ENCODE data around the gene METRN.

Gene METRN

GRCh38 chr16:740764-741505 is 26.0 kb downstream of the METRN start, which contains the start of gene CIAO3 (continued):
- TF ChIP-seq, protein P1, sequence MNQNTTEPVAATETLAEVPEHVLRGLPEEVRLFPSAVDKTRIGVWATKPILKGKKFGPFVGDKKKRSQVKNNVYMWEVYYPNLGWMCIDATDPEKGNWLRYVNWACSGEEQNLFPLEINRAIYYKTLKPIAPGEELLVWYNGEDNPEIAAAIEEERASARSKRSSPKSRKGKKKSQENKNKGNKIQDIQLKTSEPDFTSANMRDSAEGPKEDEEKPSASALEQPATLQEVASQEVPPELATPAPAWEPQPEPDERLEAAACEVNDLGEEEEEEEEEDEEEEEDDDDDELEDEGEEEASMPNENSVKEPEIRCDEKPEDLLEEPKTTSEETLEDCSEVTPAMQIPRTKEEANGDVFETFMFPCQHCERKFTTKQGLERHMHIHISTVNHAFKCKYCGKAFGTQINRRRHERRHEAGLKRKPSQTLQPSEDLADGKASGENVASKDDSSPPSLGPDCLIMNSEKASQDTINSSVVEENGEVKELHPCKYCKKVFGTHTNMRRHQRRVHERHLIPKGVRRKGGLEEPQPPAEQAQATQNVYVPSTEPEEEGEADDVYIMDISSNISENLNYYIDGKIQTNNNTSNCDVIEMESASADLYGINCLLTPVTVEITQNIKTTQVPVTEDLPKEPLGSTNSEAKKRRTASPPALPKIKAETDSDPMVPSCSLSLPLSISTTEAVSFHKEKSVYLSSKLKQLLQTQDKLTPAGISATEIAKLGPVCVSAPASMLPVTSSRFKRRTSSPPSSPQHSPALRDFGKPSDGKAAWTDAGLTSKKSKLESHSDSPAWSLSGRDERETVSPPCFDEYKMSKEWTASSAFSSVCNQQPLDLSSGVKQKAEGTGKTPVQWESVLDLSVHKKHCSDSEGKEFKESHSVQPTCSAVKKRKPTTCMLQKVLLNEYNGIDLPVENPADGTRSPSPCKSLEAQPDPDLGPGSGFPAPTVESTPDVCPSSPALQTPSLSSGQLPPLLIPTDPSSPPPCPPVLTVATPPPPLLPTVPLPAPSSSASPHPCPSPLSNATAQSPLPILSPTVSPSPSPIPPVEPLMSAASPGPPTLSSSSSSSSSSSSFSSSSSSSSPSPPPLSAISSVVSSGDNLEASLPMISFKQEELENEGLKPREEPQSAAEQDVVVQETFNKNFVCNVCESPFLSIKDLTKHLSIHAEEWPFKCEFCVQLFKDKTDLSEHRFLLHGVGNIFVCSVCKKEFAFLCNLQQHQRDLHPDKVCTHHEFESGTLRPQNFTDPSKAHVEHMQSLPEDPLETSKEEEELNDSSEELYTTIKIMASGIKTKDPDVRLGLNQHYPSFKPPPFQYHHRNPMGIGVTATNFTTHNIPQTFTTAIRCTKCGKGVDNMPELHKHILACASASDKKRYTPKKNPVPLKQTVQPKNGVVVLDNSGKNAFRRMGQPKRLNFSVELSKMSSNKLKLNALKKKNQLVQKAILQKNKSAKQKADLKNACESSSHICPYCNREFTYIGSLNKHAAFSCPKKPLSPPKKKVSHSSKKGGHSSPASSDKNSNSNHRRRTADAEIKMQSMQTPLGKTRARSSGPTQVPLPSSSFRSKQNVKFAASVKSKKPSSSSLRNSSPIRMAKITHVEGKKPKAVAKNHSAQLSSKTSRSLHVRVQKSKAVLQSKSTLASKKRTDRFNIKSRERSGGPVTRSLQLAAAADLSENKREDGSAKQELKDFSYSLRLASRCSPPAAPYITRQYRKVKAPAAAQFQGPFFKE (tag by site-specific recombination; IDR thresholded peaks at IDR 0.05; ENCODE audit: borderline replicate concordance), result peak; percentile 66; the same call in 1 of the 2 replicates
- TF ChIP-seq ZNF791 (tag by site-specific recombination; IDR thresholded peaks at IDR 0.05), result no peak
- TF ChIP-seq, protein P2, sequence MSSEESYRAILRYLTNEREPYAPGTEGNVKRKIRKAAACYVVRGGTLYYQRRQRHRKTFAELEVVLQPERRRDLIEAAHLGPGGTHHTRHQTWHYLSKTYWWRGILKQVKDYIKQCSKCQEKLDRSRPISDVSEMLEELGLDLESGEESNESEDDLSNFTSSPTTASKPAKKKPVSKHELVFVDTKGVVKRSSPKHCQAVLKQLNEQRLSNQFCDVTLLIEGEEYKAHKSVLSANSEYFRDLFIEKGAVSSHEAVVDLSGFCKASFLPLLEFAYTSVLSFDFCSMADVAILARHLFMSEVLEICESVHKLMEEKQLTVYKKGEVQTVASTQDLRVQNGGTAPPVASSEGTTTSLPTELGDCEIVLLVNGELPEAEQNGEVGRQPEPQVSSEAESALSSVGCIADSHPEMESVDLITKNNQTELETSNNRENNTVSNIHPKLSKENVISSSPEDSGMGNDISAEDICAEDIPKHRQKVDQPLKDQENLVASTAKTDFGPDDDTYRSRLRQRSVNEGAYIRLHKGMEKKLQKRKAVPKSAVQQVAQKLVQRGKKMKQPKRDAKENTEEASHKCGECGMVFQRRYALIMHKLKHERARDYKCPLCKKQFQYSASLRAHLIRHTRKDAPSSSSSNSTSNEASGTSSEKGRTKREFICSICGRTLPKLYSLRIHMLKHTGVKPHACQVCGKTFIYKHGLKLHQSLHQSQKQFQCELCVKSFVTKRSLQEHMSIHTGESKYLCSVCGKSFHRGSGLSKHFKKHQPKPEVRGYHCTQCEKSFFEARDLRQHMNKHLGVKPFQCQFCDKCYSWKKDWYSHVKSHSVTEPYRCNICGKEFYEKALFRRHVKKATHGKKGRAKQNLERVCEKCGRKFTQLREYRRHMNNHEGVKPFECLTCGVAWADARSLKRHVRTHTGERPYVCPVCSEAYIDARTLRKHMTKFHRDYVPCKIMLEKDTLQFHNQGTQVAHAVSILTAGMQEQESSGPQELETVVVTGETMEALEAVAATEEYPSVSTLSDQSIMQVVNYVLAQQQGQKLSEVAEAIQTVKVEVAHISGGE (tag by site-specific recombination; conservative IDR thresholded peaks at IDR 0.05; ENCODE audit: low read depth), result peak; percentile 90
- no peak for TF ChIP-seq HOXA7 (CRISPR knock-in tag; IDR thresholded peaks at IDR 0.05; ENCODE audit: borderline replicate concordance)
- TF ChIP-seq ZNF518A (tag by site-specific recombination; conservative IDR thresholded peaks at IDR 0.05; ENCODE audit: low read depth), result peak; percentile 38; the same call in 1 of the 2 replicates
- 0 out of 2 replicates have a peak, but pooled peaks have one; percentile 64 for TF ChIP-seq ZNF24 (tag by site-specific recombination; IDR thresholded peaks at IDR 0.05)
- peak; percentile 82; the same call in 1 of the 2 replicates for TF ChIP-seq KLF10 (tag by site-specific recombination; IDR thresholded peaks at IDR 0.05)
- TF ChIP-seq ZNF223 (tag by site-specific recombination; IDR thresholded peaks at IDR 0.05), result no peak
- TF ChIP-seq ZNF121 (tag by site-specific recombination; IDR thresholded peaks at IDR 0.05), result no peak
- TF ChIP-seq ZBTB48 (tag by site-specific recombination; IDR thresholded peaks at IDR 0.05), result no peak; the same call in 1 of the 2 replicates
- TF ChIP-seq ZNF548 (tag by site-specific recombination; IDR thresholded peaks at IDR 0.05), result no peak
- TF ChIP-seq ZNF311 (tag by site-specific recombination; IDR thresholded peaks at IDR 0.05; ENCODE audit: borderline replicate concordance), result no peak
- no peak for TF ChIP-seq GFI1B (tag by site-specific recombination; IDR thresholded peaks at IDR 0.05)
- TF ChIP-seq ZNF843 (tag by site-specific recombination; IDR thresholded peaks at IDR 0.05), result peak; percentile 40; the same call in 1 of the 2 replicates
- no peak for TF ChIP-seq ZNF792 (tag by site-specific recombination; IDR thresholded peaks at IDR 0.05)
- TF ChIP-seq ZNF513 (tag by site-specific recombination; IDR thresholded peaks at IDR 0.05), result no peak
- peak; percentile 68 for TF ChIP-seq GLIS1 (tag by site-specific recombination; IDR thresholded peaks at IDR 0.05)
- TF ChIP-seq ZNF214 (tag by site-specific recombination; IDR thresholded peaks at IDR 0.05; ENCODE audit: borderline replicate concordance), result no peak
- no peak for TF ChIP-seq ZNF510 (tag by site-specific recombination; IDR thresholded peaks at IDR 0.05; ENCODE audit: insufficient replicate concordance)
- TF ChIP-seq, protein P3, sequence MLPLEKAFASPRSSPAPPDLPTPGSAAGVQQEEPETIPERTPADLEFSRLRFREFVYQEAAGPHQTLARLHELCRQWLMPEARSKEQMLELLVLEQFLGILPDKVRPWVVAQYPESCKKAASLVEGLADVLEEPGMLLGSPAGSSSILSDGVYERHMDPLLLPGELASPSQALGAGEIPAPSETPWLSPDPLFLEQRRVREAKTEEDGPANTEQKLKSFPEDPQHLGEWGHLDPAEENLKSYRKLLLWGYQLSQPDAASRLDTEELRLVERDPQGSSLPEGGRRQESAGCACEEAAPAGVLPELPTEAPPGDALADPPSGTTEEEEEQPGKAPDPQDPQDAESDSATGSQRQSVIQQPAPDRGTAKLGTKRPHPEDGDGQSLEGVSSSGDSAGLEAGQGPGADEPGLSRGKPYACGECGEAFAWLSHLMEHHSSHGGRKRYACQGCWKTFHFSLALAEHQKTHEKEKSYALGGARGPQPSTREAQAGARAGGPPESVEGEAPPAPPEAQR (tag by site-specific recombination; IDR thresholded peaks at IDR 0.05), result peak; percentile 78; the same call in 1 of the 2 replicates
- peak; percentile 100 for TF ChIP-seq ZBTB20 (tag by site-specific recombination; IDR thresholded peaks at IDR 0.05)

Measured in HEK293 (cell line).